ENCODE data around the gene ROBO3. TPM values are rescaled to one million over a fixed set of nuclear protein-coding genes. Genes with fewer than 3 reads are reported as not detected.

The ROBO3 gene
- total and polyA plus RNA-seq, 2 donors (not counting 1 experiment from before 2014, with no cell fraction given) = 1.0 to 7.4 TPM

GRCh38 chr11:124840666-124841065, 24.6 kb upstream of the ROBO3 start:
- H3K79me2 ChIP-seq (ENCODE audit: control insufficient read depth, insufficient read depth, low read length) = no peaks in the 10 kb centered on the region
- H3K4me1 ChIP-seq (ENCODE audit: control insufficient read depth in 2 of 2, insufficient read depth in 2 of 2, low read length in 2 of 2) = peaks cover 24 to 41% of the 10 kb centered on the region in 2 donors
- H3K27me3 ChIP-seq (replicated peaks in 1 of 4; ENCODE audit: control extremely low read depth in 1 of 4, control insufficient read depth in 3 of 4, insufficient read depth in 4 of 4, low read length in 3 of 4) = peaks cover 0 to 82% (median 68%) of the 10 kb centered on the region in 4 experiments
- H3K36me3 ChIP-seq (replicated peaks in 1 of 2; ENCODE audit: control extremely low read depth in 1 of 2, control insufficient read depth in 1 of 2, extremely low read depth in 1 of 2, insufficient read depth in 2 of 2, low read length in 1 of 2) = no peaks in the 10 kb centered on the region
- DNase-seq (no peak), ATAC-seq (ENCODE audit: low read depth) (no peak)
- no peaks in the 10 kb centered on the region for H3K9me3 Mint-ChIP-seq (ENCODE audit: insufficient read depth)
- no peak overlapping the region for H3K27ac ChIP-seq (ENCODE audit: low read length in 2 of 2)
- H3K4me2 ChIP-seq (replicated peaks; ENCODE audit: low read depth, low read length, poor library complexity, severe bottlenecking) = no peak overlapping the region
- no peak overlapping the region for H3K27ac Mint-ChIP-seq
- H3K9ac ChIP-seq (ENCODE audit: low read length) = no peak overlapping the region
- peaks cover 71% of the 10 kb centered on the region for H3K27me3 Mint-ChIP-seq
- ChIA-PET CTCF (interaction anchor here (5.2 to 10.0 kb wide), 2 partner anchors 169 to 198 kb away, joined by 61 to 155 read pairs; partner anchors contain the start of genes SIAE and SPA17), POLR2A (no interaction called here)
- no peak overlapping the region for H3K4me3 Mint-ChIP-seq
- intact Hi-C loops (cut with micrococcal nuclease) = no loop called here
- H3K4me3 ChIP-seq (ENCODE audit: control extremely low read depth in 1 of 5, extremely low read depth in 1 of 5, insufficient read depth in 1 of 5, low read depth in 2 of 5, low read length in 4 of 5) = no peak overlapping the region
- H2AFZ ChIP-seq (ENCODE audit: insufficient read depth, low read depth, low read length, poor library complexity, severe bottlenecking) = no peak overlapping the region
- peaks cover 18% of the 10 kb centered on the region for H3K4me1 Mint-ChIP-seq
- peaks cover 0 to 4% (median 0%) of the 10 kb centered on the region in 3 donors for H3K9me3 ChIP-seq (ENCODE audit: control extremely low read depth in 1 of 3, control insufficient read depth in 2 of 3, insufficient read depth in 1 of 3, low read length in 2 of 3)
- no CpG with 5 or more reads among the region's 1 CpG for WGBS (ENCODE audit: insufficient coverage)
- TF ChIP-seq CTCF (IDR thresholded peaks at IDR 0.05) (no peak), EZH2 (IDR thresholded peaks at IDR 0.05; ENCODE audit: borderline replicate concordance, insufficient read depth, low read depth, low read length, poor library complexity, severe bottlenecking) (no peak)
- no peaks in the 10 kb centered on the region for H4K20me1 ChIP-seq (ENCODE audit: control insufficient read depth, insufficient read depth, low read length, poor library complexity, severe bottlenecking)

- intact Hi-C loops (cut with micrococcal nuclease) = no loop called here
- no peak overlapping the region for H3K4me3 Mint-ChIP-seq
- H3K79me2 ChIP-seq (ENCODE audit: control insufficient read depth, insufficient read depth, low read length) = no peaks in the 10 kb centered on the region
Observed at GRCh38 chr11:124841201-124841600, 24.0 kb upstream of the ROBO3 start.

More at GRCh38 chr11:124841201-124841600, 24.0 kb upstream of the ROBO3 start:
- TF ChIP-seq EZH2 (IDR thresholded peaks at IDR 0.05; ENCODE audit: borderline replicate concordance, insufficient read depth, low read depth, low read length, poor library complexity, severe bottlenecking) = no peak
- no peak for TF ChIP-seq CTCF (IDR thresholded peaks at IDR 0.05)
- no peaks in the 10 kb centered on the region for H3K9me3 Mint-ChIP-seq (ENCODE audit: insufficient read depth)
- no peak overlapping the region for H2AFZ ChIP-seq (ENCODE audit: insufficient read depth, low read depth, low read length, poor library complexity, severe bottlenecking)
- no peak overlapping the region for H3K27ac Mint-ChIP-seq
- H3K9ac ChIP-seq (ENCODE audit: low read length) = no peak overlapping the region
- H3K36me3 ChIP-seq (replicated peaks in 1 of 2; ENCODE audit: control extremely low read depth in 1 of 2, control insufficient read depth in 1 of 2, extremely low read depth in 1 of 2, insufficient read depth in 2 of 2, low read length in 1 of 2) = no peaks in the 10 kb centered on the region
- peaks cover 75% of the 10 kb centered on the region for H3K27me3 Mint-ChIP-seq
- ATAC-seq (ENCODE audit: low read depth) (no peak), DNase-seq (no peak)
- H3K4me1 ChIP-seq (ENCODE audit: control insufficient read depth in 2 of 2, insufficient read depth in 2 of 2, low read length in 2 of 2) = peaks cover 23 to 39% of the 10 kb centered on the region in 2 donors
- ChIA-PET CTCF (interaction anchor here (1.1 kb wide), 1 partner anchor 172 kb away, joined by 6 read pairs; no protein-coding TSS in a partner anchor), POLR2A (no interaction called here)
- H3K27me3 ChIP-seq (replicated peaks in 1 of 4; ENCODE audit: control extremely low read depth in 1 of 4, control insufficient read depth in 3 of 4, insufficient read depth in 4 of 4, low read length in 3 of 4) = peaks cover 0 to 84% (median 72%) of the 10 kb centered on the region in 4 experiments
- no peak overlapping the region for H3K27ac ChIP-seq (ENCODE audit: low read length in 2 of 2)
- no CpG with 5 or more reads among the region's 3 CpGs for WGBS (ENCODE audit: insufficient coverage)
- H3K4me1 Mint-ChIP-seq = peaks cover 17% of the 10 kb centered on the region
- H3K9me3 ChIP-seq (ENCODE audit: control extremely low read depth in 1 of 3, control insufficient read depth in 2 of 3, insufficient read depth in 1 of 3, low read length in 2 of 3) = peaks cover 0 to 4% (median 0%) of the 10 kb centered on the region in 3 donors
- H3K4me2 ChIP-seq (replicated peaks; ENCODE audit: low read depth, low read length, poor library complexity, severe bottlenecking) = no peak overlapping the region
- no peaks in the 10 kb centered on the region for H4K20me1 ChIP-seq (ENCODE audit: control insufficient read depth, insufficient read depth, low read length, poor library complexity, severe bottlenecking)
- no peak overlapping the region for H3K4me3 ChIP-seq (ENCODE audit: control extremely low read depth in 1 of 5, extremely low read depth in 1 of 5, insufficient read depth in 1 of 5, low read depth in 2 of 5, low read length in 4 of 5)
